Measurements from ENCODE around the gene EQTN. TPM values are rescaled to one million over a fixed set of nuclear protein-coding genes. Genes with fewer than 3 reads are reported as not detected.

EQTN gene
- total and polyA plus RNA-seq, 2 of the 13 experiments (the other 11 are each of a cell fraction or from before 2014, with no cell fraction given) = not detected

DNA sequence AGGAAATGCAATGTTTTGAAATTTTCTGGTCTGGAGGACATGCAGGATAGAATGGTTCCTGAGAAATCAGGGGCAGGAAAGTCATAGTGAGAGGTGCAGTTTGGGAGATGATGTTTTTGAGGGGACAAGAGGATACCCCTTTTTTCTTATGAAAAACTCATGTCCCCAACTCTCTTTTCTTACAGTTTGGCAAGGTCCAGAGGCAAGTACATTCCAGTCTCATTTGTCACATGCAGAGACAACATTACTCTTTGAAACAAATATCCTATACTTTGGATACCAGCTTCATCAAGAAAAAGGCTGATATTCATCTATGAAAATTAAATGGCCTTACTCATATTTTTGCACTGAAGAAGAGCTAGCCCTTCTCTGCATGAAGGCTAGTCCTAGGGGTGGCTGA, 48.2 kb downstream of the EQTN start:
- ATAC-seq (no peak), DNase-seq (ENCODE audit: low spot score) (no peak), FAIRE-seq (no peak)
- TF ChIP-seq ZSCAN25 (CRISPR knock-in tag; IDR thresholded peaks at IDR 0.05) (no peak), ETV6 (CRISPR knock-in tag; conservative IDR thresholded peaks at IDR 0.05) (no peak), MAF1 (CRISPR knock-in tag; IDR thresholded peaks at IDR 0.05; ENCODE audit: borderline replicate concordance) (no peak), ZNF33B (CRISPR knock-in tag; IDR thresholded peaks at IDR 0.05) (no peak), ZNF816 (CRISPR knock-in tag; IDR thresholded peaks at IDR 0.05; ENCODE audit: borderline replicate concordance) (no peak), GATA4 (IDR thresholded peaks at IDR 0.05; ENCODE audit: borderline replicate concordance, low read depth) (no peak), SOX6 (IDR thresholded peaks at IDR 0.05) (no peak), SOX6 (CRISPR knock-in tag; IDR thresholded peaks at IDR 0.05) (no peak), NFE2 (CRISPR knock-in tag; IDR thresholded peaks at IDR 0.05) (no peak), REXO4 (CRISPR knock-in tag; IDR thresholded peaks at IDR 0.05; ENCODE audit: borderline replicate concordance) (no peak), PAF1 (CRISPR knock-in tag; IDR thresholded peaks at IDR 0.05) (no peak), KMT2A (CRISPR knock-in tag; IDR thresholded peaks at IDR 0.05) (no peak), HIVEP1 (CRISPR knock-in tag; IDR thresholded peaks at IDR 0.05) (no peak), ZNF792 (CRISPR knock-in tag; IDR thresholded peaks at IDR 0.05) (no peak), ZNF629 (CRISPR knock-in tag; conservative IDR thresholded peaks at IDR 0.05) (no peak), ARNTL (CRISPR knock-in tag; IDR thresholded peaks at IDR 0.05) (no peak), CEBPB (IDR thresholded peaks at IDR 0.05; ENCODE audit: borderline replicate concordance, low read depth, low read length) (no peak), ZNF709 (CRISPR knock-in tag; IDR thresholded peaks at IDR 0.05) (no peak)
- TF ChIP-seq, protein P1, sequence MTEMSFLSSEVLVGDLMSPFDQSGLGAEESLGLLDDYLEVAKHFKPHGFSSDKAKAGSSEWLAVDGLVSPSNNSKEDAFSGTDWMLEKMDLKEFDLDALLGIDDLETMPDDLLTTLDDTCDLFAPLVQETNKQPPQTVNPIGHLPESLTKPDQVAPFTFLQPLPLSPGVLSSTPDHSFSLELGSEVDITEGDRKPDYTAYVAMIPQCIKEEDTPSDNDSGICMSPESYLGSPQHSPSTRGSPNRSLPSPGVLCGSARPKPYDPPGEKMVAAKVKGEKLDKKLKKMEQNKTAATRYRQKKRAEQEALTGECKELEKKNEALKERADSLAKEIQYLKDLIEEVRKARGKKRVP (CRISPR knock-in tag; IDR thresholded peaks at IDR 0.05) = no peak
- TF ChIP-seq, protein P2, sequence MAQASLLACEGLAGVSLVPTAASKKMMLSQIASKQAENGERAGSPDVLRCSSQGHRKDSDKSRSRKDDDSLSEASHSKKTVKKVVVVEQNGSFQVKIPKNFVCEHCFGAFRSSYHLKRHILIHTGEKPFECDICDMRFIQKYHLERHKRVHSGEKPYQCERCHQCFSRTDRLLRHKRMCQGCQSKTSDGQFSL (CRISPR knock-in tag; IDR thresholded peaks at IDR 0.05) = no peak
- TF ChIP-seq, protein P3, sequence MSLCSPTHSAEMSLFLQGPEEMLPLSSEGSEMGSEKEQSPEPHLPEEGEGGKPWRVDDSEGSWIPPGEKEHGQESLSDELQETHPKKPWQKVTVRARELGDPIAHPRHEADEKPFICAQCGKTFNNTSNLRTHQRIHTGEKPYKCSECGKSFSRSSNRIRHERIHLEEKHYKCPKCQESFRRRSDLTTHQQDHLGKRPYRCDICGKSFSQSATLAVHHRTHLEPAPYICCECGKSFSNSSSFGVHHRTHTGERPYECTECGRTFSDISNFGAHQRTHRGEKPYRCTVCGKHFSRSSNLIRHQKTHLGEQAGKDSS (CRISPR knock-in tag; IDR thresholded peaks at IDR 0.05; ENCODE audit: borderline replicate concordance, low read depth) = no peak
- H3K79me2 ChIP-seq (ENCODE audit: insufficient read depth, low read length) = no peaks in the 10 kb centered on the region
- H3K9me3 ChIP-seq (ENCODE audit: low read length) = no peaks in the 10 kb centered on the region
- intact Hi-C loops (cut with micrococcal nuclease; ENCODE audit: unreplicated experiment) = loop anchor here (5.0 to 10.0 kb wide), 2 partner anchors 214 to 299 kb away; no protein-coding TSS in a partner anchor
- POLR2A ChIA-PET = no interaction called here
- no peak overlapping the region for H3K9ac ChIP-seq (ENCODE audit: insufficient read depth, low read depth, low read length)
- no peak overlapping the region for H3K27ac ChIP-seq (ENCODE audit: extremely low read length, insufficient read depth, low read length)
- H2AFZ ChIP-seq (ENCODE audit: low read length) = no peak overlapping the region
- no peaks in the 10 kb centered on the region for H4K20me1 ChIP-seq (ENCODE audit: insufficient read depth, low read length)
- no peak overlapping the region for H3K4me2 ChIP-seq (ENCODE audit: low read depth, low read length)
- H3K4me1 ChIP-seq (ENCODE audit: insufficient read depth, low read length) = no peaks in the 10 kb centered on the region
- no peak overlapping the region for H3K4me3 ChIP-seq (replicated peaks in 1 of 3; ENCODE audit: insufficient read depth in 1 of 3, low read depth in 2 of 3, low read length in 3 of 3)
- no TSS peak for BruUV-seq (replicated peaks)
- H3K27me3 ChIP-seq (ENCODE audit: control insufficient read depth in 1 of 2, insufficient read depth in 2 of 2, low read length in 2 of 2) = no peaks in the 10 kb centered on the region; a peak in 1 of 5 replicates
- in situ Hi-C loops (cut with HindIII; ENCODE audit: extremely low pct_ligation_motif_present, low pct_unique_long_range_greater_than_20kb) = no loop called here
- H3K36me3 ChIP-seq (replicated peaks in 1 of 2; ENCODE audit: control insufficient read depth in 1 of 2, insufficient read depth in 2 of 2, low read length in 2 of 2) = no peaks in the 10 kb centered on the region
- CTCF ChIA-PET (ENCODE audit: low intra/inter-chr PET ratio, low total read pairs) = interaction anchor here (2.4 kb wide), 1 partner anchor 28 kb away, joined by 20 read pairs; no protein-coding TSS in a partner anchor

All from HepG2 (cell line).